GM04503 (cell line): ENCODE results near the gene NUDT1.
A peak's percentile ranks its signal among the peaks of the same experiment; 100 is the strongest.

Source experiments
- DNase-seq: peaks from one replicate; pipeline ENCODE4 v3.0.0-alpha.2; 2012; ENCODE audit warnings: low read depth

NUDT1 gene

DNA sequence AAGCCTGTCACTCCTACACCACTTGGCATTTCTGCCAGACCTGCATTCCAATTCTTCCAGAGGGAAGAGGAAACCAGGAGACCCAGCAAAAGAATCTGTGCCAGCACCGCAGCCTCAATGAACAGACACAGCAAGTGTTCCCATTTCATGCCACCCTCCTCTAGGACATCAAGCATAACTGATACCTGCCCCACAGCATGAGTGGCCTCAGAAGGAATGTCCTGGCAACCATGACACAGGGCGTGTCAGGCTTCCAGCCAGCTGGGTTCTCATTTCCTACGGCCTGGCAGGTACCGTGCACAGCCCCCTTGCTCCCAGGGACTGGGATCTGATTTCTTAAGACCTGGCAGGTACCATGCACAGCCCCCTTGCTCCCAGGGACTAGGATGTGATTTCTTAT is 17.1 kb upstream of the NUDT1 start:
- DNase-seq, result no peak

DNA sequence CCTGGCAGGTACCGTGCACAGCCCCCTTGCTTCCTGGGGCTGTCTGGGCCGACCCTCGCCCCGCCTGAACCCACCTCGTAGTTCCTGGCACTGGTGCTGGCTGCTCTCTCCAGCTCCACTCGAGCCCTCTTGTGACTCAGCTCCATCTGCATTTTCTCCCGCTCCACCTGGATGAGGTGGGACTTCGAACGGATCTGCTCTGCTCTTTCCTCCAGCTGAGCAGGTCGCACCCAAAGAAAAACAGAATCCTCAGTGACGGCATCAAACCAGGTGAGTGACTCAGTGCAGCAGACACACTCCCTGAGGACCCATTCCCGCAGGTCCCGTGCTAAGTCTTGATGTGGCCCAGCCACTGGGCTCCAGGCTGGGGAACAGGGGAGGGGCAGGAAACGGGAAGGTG is 16.7 kb upstream of the NUDT1 start:
- no peak for DNase-seq

DNA sequence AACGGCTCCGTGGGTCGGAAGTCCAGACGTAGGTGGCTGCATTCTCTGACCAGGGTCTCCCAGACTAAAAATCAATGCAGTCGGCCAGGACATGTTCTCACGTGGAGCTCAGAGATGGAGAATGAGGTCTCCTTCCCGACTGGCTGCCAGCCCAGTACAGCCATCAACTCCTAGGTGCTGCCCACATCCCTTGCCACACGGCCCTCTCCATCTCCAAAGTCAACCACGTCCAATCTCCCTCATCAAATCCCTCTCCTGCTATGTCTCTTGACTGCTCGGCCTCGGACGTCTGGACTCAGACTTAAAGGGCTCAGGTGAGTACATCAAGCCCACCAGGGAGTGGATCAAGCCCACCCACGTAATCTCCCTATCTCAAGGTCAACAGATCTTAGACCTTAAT is 16.2 kb upstream of the NUDT1 start:
- no peak for DNase-seq

DNA sequence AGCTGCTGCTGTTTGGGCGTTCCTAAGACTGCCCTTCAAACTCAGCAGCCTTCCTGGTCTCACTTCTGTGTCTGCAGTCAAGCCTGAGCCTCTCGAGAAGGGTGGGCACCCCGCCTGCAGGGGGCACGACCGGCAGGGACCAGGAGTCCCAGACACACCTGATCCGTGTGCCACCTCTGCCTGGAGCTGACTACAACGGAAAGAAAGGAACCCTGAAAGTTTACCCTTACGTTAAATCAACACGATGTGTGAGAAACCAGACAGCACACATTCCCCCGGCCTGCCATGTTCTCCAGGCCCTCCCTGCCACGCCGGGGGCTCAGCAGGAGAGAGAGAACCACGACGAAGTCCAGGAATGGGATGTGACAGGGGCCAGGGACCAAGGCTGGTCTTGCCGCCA is 14.3 kb upstream of the NUDT1 start:
- DNase-seq, result no peak

DNA sequence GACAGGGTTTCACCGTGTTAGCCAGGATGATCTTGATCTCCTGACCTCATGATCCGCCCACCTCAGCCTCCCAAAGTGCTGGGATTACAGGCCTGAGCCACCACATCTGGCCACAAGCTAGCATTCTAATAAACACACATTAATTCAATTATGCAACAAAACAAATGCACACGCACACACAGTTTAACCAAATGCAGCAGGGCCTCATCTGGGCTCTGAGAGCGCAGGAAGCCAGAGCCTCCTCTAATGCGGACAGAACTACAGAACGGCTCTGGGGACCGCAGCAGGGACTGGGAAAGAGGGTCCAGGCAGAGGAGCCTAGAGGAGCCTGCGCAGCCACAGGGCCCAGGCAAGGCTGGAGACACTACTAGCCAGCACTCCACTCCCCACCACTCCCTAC is 13.1 kb upstream of the NUDT1 start:
- DNase-seq, result no peak

DNA sequence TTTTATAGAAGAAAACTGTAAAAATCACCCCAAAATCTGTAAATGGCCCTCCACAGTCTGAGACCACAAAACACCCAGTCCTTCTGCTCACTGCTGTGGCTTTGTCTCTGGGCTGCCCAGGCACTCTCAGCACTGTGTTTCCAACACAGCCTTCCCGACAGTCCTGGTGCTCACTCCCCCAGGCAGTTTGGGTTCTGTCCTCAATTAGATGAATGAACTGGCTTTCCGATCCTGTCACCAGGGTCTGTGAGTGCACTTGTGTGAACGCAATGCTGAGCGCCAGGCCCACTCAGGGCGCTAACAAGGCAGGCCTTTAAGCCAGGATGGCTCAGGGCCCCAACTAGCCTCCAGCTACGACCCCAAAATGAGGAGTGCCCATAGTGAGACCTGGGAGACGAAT is 12.6 kb upstream of the NUDT1 start:
- no peak for DNase-seq

DNA sequence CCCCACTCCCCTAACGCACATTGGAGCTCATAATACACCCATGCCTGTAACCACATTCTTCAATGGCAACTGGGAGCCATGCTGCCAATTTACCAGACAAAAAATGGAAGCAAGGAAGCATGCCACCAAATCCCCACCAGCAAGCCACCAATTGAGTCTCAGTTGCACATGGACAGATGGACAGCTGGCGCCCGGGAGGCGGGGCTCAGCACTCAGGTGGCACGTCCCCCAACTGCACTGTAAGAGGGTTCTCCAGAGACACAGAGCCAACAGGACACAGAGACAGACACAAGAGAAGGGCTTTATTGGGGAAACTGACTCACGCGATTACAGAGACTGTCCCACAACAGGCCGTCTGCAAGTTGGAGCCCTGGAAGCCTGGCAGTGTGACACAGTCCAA is 11.8 kb upstream of the NUDT1 start:
- no peak for DNase-seq

DNA sequence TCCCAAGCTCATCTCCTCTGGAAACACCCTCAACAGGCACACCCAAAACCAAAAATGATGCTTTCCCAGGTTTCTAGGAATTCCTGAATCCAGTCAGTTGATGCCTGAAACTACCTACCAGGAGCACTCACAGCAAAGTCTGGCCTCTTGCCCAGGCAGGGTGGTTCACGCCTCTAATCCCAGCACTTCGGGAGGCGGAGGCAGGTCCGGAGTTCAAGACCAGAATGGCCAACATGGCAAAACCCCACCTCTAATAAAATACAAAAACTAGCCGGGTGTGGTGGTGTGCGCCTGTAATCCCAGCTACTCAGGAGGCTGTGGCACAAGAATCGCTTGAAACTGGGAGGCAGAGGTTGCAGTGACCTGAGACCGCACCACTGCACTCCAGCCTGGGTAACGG is 11.1 kb upstream of the NUDT1 start:
- no peak for DNase-seq

DNA sequence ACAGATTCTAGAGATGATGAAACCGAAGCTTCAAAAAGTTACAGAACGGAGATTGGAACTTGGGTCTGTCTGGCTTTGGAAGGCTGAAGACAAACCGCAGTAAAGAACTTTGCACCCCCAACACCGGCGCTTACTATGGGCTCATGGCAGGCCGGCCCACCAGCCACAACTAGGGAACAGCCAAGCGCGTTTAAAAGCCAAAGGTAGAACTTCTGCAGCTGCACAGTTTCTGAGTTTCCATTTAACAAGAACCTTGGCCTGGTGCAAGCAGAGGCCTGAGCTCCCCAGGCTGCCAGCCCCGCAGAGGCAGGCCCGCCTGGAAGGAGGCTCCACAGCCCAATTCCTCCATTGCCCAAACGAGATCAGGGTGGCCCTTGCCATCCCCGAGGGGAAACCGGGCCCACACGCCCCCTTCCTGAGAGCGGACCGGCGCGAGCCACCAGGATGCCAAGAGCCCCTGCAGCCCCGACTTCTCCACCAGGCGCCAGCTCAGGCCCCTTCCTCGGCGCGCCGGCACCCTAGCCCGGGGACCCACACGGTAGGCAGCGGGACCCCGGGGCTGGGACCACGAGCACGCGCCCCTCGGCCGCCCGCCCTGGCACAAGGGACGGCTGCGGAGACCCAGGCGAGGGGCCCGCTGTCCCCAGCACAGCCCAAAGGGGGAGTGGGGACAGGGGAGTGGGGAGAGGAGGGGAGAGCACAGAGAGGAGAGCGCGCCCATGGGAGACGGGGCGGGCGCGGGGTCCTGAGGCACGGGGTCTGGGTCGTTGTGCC is 9.8 kb upstream of the NUDT1 start:
- DNase-seq, result no peak

DNA sequence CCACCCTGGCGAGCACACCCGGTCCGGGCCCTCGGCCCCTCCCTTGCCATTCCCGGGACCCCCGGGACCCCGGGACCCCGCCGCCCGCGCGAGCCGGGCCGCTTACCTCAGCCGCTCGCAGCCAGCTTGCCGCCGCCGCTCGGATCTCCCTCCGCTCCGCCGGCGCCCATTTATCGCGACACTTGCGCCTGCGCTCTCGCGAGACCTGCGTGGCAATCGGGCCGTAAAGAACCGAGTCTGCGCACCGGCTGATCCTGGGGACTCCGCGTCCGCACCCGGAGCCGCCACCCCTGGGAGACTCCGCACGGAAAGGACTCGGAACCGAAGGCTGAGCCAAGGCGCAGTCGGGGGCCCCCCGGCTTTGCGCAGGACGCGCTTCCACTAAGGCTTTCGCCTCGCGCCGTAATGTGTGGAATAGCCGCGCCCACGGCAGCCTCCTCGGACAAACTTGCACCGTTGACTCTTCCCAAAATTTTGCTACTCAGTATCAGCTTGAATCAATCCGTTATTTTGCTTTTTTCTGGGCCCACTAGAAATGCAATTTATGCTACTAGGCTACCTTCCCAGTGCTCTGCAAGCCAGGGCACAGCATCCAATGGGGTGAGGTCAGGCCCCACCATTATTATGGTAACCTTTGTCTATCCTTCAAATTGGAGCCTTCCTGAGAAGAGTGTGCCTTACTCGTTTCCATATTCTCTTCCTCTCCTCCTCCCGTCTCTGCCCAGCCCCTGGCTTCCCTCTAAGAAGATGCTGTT is 9.1 kb upstream of the NUDT1 start, which contains the start of gene MAD1L1:
MAD1L1 (minus strand) TSS at position 180 of the 755 bp plus-strand sequence. CDS start 2,812 bp downstream, outside the sequence.
- peak; percentile 41 for DNase-seq

DNA sequence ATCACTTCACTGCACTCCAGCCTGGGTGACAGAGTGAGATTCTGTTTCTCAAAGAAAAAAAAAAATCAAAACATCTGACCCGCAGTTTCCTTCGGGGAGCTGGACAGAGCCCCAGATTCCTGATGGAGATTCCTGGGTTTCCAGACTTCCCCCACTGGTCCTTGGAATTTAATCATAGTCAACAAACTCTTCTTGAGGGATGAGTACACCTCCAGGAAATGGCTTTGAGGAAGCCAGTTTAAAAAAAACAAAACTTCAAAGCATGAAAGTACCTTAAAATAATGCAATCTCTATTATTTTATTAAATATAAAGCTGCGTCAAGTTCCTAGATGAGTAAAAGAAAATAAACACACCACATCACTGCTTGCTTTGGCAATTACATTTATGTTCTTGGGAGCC is 8.1 kb upstream of the NUDT1 start:
- no peak for DNase-seq

DNA sequence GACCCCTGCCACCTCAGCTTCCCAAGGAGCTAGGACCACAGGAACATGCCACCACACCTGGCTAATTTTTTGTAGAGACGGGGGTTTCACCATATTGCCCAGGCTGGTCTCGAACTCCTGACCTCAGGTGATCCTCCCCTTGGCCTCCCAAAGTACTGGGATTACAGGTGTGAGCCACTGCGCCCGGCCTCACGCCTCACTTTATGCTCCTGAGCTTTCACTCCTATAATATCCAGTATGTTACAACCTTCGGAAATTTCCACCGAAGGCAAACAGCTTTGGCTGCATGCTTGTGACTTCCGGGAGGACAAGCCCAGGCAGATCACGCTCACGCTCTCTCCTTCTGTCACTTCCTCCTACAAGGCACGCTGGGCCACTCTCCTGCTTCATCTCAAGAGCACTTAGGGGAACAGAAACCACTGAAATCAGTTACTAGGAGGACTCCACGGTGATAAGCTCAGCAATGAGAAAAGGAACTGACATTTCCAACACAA is 4.9 kb upstream of the NUDT1 start:
- no peak for DNase-seq

DNA sequence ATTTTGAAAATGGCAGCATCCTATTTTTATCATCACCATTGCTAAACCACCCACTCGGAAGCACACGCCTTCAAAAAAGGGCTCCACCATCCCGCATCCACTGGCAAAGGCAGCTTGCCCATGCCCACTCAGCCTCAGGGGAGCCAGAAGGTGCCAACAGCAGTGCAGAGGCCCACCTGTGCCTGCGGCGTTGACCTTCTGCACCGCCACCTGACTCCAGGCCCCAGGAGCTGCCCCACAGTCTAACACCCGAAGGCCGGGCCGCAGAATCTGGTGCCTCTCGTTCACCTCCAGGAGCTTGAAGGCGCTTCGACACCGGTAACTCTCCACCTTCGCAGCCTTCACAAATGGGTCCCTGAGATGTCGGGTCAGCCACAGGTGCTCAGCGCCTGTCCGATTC is 2.8 kb upstream of the NUDT1 start:
- DNase-seq, result no peak

DNA sequence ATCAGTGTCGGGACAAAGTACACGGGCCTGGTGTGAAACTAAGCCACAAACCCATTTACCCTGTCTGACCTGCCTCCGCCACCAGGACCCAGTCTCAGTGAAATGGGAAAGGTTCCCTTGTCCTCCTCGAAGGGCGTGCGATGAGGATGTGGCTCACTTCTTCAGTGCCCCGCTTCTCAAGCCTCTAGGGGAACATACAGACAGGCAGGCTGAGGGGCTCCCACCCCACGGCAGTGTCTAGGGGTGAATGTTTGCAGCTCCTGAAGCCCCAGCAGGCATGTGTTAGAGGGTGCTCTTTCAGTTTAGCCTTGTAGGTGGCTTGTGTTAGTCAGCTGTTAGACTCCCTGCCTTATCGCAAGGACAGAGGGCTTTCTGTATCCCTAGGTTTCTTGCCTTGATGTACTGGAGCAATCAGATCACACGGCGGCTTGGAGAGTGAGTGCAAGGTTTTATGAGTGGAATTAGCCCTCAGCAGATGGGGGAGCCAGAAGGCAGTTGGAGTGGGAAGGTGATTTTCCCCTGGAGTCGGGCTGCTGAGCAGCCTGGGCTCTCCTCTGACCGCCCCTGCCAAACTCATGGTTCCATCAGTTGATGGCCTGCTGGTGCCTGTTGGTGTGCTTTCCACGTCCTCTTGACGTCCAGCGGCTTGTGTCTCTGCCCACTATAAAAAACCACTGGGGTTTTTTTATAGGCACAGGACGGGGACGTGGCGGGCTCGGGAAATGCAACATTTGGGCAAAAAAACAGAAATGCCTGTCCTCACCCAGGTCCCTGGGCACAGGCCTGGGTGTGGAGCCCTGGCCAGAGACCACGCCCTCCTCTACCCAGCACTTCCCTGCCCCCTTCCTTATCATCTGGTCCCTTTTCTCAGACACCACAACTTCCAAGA is 759 bp downstream of the NUDT1 start:
- DNase-seq, result no peak

DNA sequence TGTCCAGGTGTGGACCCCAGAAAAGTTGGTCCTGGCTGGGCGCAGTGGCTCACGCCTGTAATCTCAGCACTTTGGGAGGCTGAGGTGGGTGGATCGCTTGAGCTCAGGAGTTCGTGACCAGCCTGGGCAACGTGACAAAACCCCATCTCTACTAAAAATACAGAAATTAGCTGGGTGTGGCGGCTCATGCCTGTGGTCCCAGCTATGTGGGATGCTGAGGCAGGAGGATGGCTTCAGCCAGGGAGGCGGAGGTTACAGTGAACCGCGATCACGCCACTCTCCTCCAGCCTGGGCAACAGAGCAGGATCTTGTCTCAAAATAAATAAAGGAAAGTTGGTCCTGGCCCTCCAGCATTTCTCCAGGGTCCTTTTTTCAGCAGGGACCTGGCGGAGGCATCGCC is 1.4 kb downstream of the NUDT1 start:
- no peak for DNase-seq

DNA sequence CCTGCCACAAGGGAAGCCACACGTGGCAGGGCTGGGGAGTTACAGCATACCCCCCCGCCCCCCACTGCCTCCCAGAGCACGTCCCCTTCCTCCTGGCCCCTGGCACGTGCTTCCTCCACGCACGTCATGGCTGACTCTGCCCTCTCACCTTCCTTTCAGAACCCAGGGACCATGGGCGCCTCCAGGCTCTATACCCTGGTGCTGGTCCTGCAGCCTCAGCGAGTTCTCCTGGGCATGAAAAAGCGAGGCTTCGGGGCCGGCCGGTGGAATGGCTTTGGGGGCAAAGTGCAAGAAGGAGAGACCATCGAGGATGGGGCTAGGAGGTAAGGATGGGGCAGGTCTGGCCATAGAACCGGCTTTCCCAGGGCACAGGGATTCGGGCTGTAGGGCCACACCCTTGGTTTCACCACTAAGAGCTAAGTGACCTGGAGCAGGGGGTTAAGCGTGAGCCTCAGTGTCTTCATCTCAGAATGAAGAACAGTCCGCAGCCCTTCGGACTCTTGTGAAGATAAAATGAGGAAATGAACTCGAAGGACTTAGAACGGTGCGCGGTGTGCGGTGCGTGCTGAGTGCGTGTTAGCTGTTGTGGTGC is 2.5 kb downstream of the NUDT1 start:
- no peak for DNase-seq

DNA sequence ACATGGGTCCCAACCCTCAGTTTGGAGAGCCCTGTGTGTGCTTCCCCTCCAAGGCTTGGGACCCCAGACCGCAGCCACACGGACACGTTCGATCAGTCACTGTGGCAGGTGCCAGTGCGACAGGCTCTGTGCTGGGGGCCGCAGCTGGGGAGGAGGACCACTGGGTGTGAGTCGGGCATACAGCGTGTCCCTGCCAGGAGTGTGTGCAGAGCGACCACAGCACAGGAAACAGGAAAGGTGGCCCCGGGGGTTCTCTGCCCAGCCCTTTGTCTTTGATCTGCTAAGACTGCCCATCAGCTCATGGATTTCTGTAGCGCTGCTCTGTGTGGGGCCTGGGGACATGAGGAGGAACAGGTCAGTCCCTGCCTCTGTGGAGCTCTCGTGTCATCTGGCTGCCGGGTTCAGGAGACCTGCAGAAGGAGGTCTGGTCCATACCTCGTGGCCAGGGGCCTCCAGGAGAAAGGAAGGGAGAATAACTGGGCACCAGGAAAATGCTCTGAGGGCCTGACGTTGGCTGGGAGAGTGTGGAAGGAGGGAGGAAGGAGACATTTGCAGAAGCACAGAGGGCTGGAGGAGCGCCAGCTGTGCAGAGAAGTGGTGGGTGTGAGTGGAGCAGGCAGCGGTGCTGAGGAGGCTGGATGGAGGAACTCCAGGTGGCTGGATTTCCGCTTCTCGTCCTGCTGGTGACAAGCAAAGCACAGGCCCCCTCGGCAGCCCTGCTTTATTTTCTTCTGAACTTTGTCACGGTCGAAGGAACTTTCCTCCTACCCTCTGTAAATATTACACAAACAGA is 4.1 kb downstream of the NUDT1 start:
- DNase-seq, result no peak

DNA sequence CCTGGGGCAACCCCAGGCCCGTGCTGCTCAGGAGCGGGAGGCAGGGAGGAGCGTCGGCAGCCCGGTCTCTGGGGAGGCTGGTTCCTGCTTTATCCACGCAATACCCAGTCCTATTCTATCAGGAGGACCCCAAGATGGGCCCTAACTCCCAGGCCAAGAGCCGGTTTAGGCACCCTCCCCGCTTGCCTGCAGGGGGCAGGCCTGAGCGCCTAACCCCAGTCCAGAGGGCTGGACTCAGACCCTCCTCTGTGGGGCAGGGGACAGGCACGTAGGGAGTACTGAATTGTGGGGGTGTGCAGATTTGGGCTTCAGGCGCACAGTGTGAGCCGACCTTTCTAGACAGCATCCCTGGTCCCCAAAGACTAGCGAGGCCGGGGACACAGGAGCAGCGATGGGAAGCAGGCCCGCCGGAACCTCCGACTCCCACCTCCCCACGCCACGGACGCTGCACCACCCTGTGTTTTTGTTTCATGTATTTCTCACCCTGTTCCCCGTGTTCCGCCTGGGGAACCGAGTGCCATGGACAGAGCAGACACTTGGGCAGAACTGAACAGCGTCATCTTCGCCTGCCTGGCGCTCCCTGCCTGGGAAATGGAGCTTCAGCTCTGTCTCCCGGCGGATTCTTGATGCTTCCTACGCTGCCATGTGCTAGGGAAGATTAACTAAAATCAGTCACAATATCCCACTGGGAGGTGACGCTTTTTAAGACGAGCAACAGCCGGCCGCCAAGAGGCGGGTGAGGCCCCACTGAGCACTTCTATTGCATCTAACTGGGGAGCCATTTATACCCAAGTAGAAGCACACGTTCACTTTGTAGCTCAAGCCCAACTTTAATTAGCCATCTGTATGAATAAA is 5.3 kb downstream of the NUDT1 start:
- no peak for DNase-seq

DNA sequence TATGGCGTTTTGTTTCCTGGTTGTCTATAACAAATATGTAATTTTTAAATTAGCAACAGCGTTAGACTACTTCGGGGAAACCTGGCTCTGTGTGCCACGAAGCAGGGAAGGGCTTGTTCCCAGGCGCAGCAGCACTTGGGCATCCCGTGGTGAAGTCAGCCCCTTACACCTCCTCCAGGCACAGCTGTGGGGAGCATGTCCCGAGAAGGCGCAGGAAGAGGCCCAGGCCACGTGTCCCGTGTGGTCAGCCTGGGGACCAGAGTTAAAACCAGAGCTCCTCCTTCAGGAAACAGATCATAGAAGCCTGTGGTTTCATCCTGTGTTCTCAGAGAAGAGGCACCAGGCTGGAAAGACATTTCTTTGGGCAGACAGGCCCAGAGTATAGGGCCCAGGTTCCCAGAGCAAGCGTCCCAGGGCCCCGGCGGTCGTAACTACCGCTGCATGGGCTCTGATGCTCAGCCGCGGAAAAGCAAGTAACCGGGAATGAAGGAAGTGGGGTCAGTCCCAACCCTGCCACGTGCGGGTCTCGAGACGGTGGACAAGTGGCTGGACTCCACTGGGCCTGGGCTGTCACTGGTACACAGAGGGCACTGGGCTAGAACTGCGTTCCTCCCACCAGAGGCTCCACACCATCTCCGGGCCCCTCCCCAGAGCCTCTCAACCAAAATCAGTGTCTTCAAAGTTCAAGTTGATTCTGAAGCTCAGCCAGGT is 7.1 kb downstream of the NUDT1 start:
- DNase-seq, result peak; percentile 94
